Stimulated activated CD8-positive, alpha-beta memory T cell treated with anti-CD3 and anti-CD28 coated beads, Interleukin-12 subunit alpha, Interleukin-12 subunit beta, amount 100 ng/mL, for 1 hour (primary cell): ENCODE measurements around the gene SMIM5.
A peak's percentile ranks its signal among the peaks of the same experiment; 100 is the strongest.

Experiments used
- DNase-seq: peaks from one replicate; pipeline ENCODE4 v3.0.0-alpha.2; 2020; ENCODE audit warnings: low read depth

The SMIM5 gene

DNA sequence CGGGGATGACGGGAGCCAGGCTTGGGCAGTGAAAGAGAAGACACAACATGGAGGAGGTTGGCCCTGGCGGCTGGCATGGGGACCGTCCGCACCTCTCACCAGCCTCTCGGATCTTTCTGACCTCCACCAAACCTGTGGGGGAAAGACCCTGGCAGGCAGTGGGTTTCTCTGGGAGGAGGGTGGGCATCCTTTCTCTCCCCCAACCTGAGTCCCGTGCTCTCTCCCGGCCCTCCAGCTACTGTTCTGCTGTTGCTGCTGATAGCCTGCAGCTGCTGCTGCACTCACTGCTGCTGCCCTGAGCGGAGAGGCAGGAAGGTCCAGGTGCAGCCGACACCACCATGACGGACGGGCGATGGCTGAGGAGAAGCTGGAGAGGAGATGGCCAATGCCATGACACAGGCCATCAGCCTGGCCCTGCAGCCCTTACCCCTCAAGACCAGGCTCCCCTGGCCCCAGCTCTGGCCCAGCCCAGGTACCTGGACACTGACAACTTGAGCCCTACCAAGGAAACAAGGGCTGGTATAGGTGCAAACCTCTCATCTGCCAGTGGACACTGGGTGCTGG lies 7.4 kb downstream of the SMIM5 start:
- DNase-seq: no peak

DNA sequence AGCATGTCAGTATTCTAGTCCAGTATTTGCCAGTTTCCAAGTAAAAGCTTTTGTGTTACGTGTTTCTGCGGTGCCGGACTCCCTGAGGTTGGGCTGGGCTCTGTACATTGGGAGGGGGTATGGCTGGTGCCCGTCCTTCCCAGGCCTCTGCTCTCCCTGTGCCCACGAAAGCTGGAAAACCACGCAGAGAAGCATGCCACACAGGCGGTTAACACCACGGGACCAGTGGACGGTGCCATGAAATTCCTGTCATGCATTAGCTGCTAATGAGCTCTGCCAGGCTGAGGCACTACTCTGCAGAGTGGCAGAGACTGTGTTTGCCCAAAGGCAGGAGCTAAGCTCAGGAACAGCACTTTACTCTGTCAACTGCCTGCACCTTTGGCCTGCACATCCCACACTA lies 8.1 kb downstream of the SMIM5 start:
- DNase-seq: no peak

DNA sequence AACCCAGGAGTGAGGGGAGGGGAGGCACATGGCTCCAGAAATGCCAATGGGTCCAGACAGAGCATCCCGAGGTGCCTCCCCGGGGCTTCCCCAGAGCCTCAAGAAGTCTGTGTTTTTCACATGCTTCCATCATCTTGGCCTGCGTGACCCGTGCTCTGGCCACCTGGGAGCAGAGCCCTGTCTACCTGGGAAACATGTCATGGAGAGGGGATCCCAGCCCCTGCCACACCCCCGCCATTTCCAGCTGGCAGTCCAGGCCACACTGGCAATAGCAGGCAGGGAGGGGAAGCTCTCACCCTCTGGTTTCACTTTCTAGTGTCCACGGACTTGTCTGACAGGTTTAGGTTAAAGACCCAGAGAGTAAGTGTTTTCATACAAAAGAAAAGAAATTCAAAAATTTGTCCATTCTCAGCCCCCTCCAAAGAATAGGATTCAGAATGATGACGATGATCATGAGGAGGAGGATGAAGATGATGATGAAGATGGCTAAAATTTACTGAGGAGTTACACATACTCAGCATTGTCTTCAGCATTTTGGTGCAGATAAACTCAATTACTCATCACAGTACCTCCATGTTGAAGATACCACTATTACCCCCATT lies 9.0 kb downstream of the SMIM5 start:
- no peak for DNase-seq

DNA sequence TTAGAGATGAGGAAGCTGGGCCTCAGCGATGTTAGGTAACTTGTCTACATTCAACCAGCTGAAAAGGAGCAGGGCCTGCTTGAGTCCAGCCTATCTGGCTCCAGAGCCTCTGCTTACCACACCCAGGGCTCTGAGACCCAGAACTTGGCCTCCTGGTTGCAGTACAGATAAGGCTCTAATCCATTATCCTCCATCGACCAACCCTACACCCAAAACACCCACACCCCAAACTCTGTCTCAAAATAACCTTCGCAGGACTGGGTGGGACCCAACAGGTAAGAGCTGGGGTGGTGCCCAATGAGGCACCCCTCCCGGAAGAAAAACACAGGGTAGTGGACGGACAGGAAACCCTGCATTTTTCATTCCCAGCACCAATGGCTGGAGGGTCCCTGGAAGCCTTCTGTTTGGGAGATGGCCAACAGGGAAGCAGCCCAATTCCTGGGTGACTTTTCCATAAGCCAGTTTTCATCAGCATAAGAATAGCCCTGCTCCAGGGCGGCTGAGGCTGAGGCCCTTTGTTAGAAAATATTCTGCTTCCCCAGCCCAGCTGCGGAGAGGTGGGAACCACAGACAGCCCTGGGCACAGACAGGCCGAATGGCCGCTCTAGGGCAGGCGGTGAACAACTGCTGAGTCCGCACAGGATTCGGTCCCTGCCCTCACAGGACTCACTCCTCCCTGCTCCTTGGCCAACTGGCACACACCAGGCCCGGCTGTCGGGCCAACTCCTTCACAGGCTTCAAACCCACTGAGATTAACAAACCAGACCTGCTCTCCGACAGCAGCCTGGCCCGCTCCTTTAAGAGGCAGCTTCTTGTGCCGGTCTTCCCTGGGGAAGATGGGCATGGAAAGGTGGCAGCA lies 9.8 kb downstream of the SMIM5 start:
- no peak for DNase-seq

DNA sequence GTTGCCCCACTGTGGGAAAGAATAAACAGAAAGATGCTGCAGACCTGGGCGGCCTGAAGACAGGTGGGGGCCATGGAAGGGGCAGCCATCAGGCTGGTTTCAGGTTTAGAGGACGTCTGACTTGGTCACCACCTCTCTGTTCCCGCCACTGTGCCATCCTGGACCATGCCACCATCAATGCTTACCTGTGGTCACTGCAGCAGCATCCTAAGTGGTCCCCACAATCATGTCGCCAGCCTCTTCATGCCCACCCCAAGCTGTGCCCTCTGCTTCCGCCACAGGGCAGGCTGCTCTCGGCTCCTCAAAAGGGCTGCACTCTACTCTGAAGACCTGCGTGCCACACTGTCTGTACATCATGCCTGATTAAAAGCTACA lies 10.4 kb downstream of the SMIM5 start:
- DNase-seq: no peak

DNA sequence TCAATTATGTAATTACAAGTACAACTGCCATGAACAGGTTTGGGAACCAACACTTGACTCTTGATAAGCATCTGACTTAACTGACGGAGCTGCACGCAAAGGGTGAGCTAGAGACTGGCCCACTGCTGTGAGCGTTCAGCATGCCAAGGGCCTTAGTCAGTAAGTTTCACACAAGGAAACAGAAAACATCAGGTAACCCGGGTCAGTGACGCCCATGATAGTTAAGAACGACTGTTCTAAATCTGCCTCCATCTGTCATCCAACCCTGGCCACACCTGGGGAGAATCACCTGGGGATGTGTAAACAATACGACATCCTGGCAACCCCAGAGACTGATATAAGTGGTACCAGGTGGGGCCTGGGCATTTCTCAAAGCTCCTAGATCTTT lies 12.3 kb downstream of the SMIM5 start:
- no peak for DNase-seq

DNA sequence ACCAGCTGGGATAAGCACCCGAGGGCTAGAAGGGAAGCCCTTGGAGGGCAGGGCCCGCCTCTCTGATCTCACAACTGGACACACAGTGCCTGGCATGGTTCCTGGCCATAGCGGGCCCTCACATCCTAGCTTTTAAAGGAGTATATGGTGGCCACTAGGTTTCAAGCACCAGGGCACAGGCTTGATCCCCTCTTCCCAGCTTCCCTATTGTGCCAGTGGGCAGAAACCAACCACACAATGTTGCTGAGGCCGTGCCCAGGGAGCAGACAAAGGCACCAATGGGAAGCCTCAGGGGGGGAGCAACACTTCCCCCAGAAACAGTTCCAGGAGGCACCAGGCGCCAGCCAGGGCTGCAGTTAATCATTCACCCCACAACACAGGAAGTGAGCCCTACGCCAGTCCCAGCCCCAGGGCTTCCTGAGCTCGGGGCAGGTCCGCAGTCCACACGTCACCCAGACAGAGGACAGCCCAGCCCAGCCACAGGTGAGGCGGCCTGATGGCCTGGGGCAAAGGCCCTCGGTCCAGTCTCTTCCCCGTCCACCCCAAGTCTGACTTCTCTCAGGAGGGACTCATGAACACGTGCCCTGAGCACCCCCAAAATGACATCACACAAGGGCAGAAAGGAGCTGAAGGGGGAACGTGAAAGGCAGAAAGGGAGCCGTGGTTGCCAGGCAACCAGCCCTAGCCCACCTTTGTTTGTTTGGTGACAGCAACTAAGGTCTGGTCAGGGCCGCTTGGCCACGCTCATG lies 12.8 kb downstream of the SMIM5 start:
- no peak for DNase-seq

DNA sequence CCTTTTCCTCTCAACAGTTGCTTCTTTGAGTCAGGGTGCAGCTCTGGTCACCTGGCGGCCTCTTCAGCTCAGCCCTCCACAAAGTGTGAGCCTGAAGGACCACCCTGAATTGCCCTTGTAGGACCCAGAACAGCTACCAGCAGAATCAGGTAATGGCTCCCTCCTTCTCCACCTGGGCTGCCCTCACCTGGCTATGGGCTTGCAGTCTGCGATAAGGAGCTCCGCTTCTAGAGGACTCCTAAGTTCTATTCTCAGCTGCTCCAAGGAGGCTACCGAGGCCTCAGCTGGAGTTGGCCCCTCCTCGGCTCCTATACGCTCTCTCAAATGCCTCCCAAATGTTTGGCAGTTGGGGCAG lies 13.4 kb downstream of the SMIM5 start:
- no peak for DNase-seq

DNA sequence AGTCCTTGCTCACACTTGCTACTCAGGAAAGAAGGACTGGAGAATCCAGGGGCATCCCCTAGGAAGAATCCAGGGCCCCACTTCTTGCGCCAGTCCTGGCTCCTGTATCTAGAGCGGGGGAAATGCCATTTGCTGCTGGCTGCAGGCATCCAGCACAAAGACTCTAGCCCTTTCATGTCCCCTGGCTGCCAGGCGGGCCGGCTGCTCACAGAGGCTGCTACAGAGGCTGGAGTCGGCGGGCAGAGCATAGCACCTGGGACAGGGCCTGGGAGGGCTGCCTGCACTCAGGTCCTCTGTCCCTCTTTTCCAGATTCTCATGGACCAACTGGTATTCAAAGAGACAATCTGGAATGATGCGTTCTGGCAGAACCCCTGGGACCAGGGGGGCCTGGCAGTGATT lies 13.8 kb downstream of the SMIM5 start:
- no peak for DNase-seq

DNA sequence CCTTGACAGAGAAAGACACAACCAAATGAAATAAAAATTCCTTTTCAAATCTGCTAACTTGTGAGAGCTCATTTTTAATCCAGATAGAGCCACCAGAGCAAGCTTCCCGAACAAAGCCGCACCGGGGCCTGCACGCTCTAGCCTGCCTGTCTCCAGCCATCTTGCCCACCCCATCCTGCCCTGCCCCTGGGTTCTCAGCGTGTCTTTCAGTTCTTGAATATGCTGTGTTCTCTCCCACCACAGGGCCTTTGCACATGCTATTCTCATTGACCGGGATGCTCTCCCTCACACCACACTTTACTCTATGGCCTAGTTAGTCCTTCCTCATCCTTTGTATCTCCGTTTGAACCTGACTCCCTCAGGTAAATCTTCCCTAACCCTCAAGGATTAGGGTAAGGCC lies 14.7 kb downstream of the SMIM5 start:
- DNase-seq: no peak

DNA sequence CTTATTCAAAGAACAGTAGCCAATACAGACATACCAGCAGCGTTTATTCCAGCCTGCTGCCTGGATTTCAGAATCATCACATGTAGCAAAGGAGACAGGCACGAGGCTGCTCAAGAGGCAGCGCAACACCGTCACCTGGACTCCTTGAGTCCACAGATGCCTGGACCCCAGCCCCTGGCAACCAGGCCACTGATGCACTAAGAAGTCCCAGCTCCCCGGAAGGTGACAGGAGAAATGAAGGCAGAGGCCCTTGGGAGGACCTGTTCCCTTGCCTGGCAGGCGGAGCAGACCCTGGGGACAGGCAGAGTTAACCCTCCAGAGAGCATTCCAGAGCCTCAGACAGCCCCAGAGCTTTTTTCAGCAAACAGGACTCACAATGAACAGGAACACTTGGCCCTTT lies 16.5 kb downstream of the SMIM5 start:
- DNase-seq: no peak

DNA sequence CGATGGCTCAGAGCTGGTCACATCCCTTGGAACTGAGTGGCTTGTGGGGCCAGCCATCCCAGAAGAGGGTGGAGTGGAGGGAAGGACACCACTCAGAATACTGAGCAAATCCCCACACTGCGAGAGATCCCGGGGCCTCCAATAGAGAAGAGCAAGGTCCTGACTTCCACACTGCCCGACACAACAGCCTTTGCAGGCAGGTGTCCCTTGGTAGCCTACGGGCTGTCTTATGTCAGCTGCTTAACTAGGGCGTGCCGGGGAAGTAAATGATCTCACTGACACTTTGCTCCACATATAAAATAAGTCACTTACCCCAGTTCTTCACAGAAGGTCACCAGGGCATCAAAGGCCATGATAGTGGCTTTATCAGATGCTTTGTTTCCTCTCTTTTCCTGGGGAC lies 17.6 kb downstream of the SMIM5 start:
- no peak for DNase-seq

DNA sequence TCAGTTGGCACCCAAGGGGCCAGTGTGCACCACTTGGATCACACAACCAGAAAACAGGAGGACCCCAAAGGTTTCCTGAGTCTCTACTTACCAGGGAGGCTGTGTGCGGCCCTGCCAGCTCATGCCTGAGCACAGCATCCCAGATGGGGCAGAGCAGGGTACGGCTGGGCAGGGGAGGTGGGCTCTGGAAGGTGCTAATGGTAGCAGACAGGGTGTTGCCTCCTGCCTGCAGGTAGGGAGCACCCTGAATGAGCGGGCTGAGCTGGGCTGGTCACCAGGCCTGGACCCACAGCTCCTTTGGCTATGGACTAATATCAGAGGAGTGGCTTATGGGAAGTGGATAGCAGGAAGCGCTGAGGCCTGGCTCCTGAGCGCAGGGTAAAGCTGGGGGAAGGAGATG lies 19.1 kb downstream of the SMIM5 start:
- DNase-seq: no peak

DNA sequence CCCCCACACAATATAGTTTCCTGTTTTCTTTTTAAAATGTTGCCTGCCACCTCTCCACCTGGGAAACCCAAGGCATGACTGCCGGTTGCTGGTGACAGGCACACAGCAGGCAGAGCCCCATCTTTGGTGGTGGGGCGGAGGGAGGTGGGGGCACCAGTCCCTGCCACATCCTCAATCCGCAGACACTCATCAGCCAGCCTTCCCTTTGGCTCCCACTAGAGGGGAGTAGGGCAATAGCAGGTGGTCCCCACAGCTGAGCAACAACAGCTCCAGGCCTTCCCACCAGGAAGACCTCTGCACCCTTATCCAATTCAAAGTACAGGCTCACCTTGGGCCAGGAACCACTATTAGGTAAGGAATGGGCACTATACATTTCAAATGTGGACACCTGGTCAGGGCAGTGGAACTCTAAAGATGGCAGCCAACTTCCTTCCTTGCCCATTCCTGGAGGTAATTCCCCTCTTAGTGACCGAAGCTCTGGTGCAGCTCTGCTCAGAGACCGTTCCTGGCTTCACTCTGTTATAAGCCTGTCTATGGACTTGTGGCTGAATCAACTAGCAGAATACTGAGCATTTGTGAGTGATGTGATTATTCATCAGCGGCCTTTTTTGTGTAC lies 19.8 kb downstream of the SMIM5 start:
- no peak for DNase-seq

DNA sequence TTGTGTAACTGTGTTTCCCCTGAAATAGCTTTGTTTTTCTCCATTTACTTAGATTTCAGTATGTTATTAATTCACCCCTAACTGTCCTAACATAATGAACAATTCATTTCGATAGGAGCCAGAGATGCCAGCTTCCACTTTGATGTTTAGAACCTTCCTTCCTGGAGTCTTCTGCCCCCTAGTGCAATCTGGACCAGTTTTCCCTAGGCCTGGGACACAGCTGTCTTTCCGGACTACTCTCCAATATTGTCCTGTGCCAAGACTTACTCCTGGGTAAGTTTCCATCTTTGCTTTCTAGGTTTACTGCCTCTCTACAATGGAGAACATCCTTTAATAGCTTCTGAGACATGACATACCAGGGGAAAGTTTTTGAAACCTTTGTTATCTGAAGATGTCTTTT lies 20.9 kb downstream of the SMIM5 start:
- DNase-seq: no peak

DNA sequence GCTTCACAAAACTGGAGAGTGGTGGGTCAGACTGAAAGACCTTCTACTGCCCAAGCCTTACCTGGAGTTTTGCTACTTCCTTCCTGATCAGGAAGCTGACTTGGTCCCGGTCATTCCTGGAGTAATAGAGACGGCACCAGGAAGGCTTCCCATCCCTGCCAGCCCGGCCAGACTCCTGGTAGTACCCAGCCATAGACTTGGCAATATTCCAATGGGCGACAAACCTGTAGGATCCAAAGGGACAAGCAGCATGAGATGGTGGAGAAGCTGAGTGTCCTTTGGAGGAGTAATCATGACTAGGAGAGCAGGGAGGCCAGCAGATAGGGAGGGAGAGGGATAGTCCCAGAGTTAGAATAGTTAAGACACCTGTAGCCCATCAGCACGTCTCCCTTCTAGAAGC lies 25.0 kb downstream of the SMIM5 start:
- DNase-seq: no peak

DNA sequence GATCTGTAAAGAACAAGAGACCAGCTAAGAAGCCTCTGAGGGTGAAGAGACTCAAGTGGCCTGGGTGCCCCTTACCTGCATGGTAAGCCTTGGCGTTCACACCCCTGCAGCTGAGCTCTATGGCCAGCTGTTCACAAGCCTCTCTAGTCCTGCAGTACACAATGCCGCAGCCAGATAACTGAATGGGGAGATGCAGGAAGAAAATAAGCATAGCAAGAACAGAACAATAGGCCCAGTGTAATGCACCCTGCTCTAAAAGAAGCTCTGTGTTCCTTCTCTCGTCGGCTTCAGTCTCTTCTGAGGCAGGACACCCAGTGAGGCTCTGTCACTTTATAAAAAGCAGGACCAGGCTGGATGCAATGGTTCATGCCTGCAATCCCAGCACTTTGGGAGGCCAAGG lies 28.3 kb downstream of the SMIM5 start:
- DNase-seq: no peak

DNA sequence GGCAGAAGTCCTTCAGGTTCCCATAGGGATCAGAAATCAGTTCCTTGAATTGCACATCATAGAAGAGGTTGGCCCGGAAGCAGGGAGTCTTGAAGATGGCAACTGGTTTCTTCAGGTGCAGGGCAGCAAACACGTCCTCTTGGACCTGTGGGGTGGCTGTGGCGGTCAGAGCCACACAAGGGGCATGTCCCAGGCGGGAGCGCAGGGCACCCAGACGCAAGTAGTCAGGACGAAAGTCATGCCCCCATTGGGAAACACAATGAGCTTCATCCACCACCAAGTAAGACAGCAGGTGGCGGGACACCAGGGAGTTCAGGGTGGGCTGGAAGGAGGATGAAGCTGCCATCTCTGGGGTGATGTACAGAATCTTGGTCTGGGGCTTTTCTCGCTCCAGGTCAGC lies 29.3 kb downstream of the SMIM5 start:
- DNase-seq: no peak

DNA sequence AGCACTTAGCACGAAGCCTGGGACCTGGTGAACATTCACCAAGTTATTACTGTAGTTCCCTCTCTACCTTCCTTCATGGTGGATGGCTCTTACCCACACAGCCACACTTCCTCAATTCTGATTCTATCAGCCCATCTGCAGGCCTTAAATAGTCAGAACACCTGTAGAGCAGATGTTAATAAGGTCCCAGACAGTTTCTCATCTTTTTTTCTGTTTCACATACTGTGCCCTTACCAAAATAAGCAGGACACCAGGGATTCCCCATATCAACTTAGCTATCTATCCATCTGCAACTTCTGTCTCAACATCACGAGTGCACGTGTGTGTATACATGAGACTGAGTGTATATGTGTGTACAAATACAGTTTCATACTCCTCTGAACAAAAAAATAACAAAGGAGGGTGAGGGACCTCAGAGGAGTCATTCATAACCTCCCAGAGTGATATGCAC lies 30.9 kb downstream of the SMIM5 start:
- DNase-seq: no peak

DNA sequence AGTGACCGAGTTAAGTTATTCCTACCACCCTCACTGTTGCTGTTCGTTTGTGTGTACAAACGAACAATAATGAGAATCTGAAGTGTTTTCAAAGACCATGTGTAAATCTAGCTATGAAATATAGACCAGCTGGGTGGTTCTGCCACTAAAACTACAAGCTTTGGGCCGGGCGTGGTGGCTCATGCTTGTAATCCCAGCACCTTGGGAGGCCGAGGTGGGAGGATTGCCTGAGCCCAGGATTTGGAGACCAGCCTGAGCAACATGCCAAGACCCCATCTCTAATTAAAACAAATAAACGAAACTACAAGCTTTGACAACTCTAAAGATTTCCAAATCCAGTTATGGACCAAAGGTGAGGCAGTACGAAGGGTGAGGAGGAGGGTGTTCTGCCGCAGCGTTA lies 32.7 kb downstream of the SMIM5 start:
- DNase-seq: no peak

DNA sequence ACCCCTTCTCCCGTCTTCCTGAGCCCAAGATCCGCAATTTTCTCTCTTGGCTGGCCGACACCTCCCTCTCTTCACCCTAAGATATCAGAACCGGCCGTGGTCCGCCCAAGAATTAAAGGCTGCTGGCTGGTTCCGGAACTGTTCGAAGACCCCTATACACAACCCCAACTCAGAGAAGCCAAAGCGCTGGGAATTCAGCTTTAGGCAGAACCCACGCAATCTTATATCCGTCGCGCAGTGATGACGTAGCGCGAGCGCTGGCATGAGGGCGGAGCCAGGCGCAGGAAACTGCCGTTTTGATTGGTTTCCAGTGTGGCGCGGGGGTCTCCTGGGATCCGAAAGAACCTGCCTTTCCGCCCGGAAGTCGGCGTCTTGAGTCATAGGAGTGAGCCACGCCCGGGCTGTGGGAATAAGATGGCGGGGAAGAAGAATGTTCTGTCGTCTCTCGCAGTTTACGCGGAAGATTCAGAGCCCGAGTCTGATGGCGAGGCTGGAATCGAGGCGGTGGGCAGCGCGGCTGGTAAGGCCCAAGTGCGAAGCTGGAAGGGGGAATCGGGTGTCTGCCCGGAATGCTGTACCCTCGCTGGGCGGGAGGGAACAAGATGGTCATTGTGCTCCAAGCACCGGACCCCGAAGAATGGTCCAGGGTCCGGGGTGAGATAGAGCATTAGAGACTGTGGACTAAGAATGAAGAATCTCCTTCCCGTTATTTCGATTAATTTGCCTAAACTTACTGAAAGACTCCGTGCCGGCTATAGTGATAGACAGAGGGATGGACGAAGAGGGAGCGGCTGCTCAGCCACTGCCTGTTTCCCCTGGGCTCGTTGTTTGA lies 33.9 kb downstream of the SMIM5 start, which contains the start of the genes RECQL5 and SAP30BP:
TSS of gene RECQL5 (minus strand) at position 196 of the 832 bp plus-strand sequence. CDS start 597 bp downstream, outside the sequence.
TSS of gene SAP30BP (plus strand) at position 380 of the 832 bp plus-strand sequence. CDS start at position 415, 35 bp downstream.
- DNase-seq: peak; percentile 97
